A673 (cell line): ENCODE measurements around the gene DNAJC6.

Source experiments
- CTCF ChIP-seq: fragments of 300-800, 200-600 bp; sonication (generic); conservative IDR thresholded peaks from 2 replicates; pipeline ENCODE4 v1.5.1; 2017; ENCODE audit warnings: low read depth, mild to moderate bottlenecking, antibody characterized with exemption, low read length, moderate library complexity, mixed read lengths
- EZH2 ChIP-seq: fragments of 200-600 bp; sonication (generic); IDR thresholded peaks from 2 replicates; pipeline ENCODE4 v1.6.1; 2017; ENCODE audit warnings: borderline replicate concordance, low read depth, mild to moderate bottlenecking, mixed read lengths, antibody characterized with exemption, low read length; ENCODE audit not compliant: poor library complexity, severe bottlenecking

DNA sequence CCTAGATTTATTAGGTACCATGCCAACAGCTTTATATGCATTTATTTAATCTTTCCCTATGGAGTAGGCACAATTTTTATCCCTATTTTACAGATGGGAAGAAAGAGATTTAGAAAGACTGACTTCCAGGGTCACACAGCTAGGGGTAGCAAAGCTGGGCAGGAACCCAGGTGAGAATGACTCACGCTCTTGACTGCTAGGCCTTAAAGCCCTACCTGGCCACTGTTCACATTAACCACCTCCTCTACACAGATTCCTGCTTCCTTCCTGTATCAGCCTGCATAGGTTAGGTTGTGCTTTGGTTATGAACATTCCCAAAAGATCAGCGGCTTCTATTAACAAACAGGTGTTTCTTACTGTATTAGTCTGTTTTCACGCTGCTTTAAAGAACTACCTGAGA lies 53.2 kb downstream of the DNAJC6 start:
- TF ChIP-seq CTCF (no peak), EZH2 (no peak)
